ENCODE data around the gene EMILIN3.

- TF ChIP-seq GATA2 (IDR thresholded peaks at IDR 0.05; ENCODE audit: low read depth, low read length) = no peak
- TF ChIP-seq GATA3 (IDR thresholded peaks at IDR 0.05; ENCODE audit: low read depth, low read length) = no peak
Observed at GRCh38 chr20:41349266-41349665, 17.4 kb downstream of the EMILIN3 start.

All from SH-SY5Y (cell line).